ENCODE data around the gene GIMAP5. TPM values are rescaled to one million over a fixed set of nuclear protein-coding genes. Genes with fewer than 3 reads are reported as not detected.

The GIMAP5 gene
- total RNA-seq, 1 donor from 2014 or later = 3.7 TPM

Other genes with a start within 250 kb of the GIMAP5 start
- 2.4 TPM for gene GIMAP7, start 222.5 kb upstream of the GIMAP5 start, total RNA-seq
- 9.0 TPM for gene GIMAP4, start 170.0 kb upstream of the GIMAP5 start, total RNA-seq
- gene GIMAP6, start 105.0 kb upstream of the GIMAP5 start, total RNA-seq = 6.9 TPM
- gene GIMAP2, start 51.7 kb upstream of the GIMAP5 start, total RNA-seq = 3.7 TPM
- 0.82 TPM for gene GIMAP1, start 20.8 kb upstream of the GIMAP5 start, total RNA-seq
- gene TMEM176B, start 62.9 kb downstream of the GIMAP5 start, total RNA-seq = 2.4 TPM
- gene TMEM176A, start 63.4 kb downstream of the GIMAP5 start, total RNA-seq = 1.2 TPM
- not detected for gene AOC1, start 115.1 kb downstream of the GIMAP5 start, total RNA-seq
- gene KCNH2, start 240.9 kb downstream of the GIMAP5 start, total RNA-seq = 6.1 TPM